ENCODE data around the gene KCNN3.

DNA sequence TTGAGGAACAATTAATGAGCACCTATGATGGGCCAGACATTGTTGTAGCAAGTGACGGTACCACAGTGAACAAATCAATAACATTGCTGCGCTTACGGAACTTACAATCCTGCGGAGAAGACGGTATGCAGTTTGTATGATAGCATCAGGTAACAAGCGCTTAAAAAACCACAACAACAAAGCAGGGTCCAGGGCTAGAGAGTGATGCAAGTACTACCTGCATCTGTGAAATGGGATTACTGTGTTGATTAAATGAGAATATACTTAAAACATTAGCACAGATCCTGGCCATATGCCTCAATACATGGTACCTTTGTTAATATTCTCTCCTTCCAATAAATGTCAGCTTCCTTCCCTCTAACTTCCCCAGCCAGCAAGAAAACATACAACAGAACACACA lies 151.5 kb downstream of the KCNN3 start:
- TF ChIP-seq, protein P1, sequence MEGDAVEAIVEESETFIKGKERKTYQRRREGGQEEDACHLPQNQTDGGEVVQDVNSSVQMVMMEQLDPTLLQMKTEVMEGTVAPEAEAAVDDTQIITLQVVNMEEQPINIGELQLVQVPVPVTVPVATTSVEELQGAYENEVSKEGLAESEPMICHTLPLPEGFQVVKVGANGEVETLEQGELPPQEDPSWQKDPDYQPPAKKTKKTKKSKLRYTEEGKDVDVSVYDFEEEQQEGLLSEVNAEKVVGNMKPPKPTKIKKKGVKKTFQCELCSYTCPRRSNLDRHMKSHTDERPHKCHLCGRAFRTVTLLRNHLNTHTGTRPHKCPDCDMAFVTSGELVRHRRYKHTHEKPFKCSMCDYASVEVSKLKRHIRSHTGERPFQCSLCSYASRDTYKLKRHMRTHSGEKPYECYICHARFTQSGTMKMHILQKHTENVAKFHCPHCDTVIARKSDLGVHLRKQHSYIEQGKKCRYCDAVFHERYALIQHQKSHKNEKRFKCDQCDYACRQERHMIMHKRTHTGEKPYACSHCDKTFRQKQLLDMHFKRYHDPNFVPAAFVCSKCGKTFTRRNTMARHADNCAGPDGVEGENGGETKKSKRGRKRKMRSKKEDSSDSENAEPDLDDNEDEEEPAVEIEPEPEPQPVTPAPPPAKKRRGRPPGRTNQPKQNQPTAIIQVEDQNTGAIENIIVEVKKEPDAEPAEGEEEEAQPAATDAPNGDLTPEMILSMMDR (IDR thresholded peaks at IDR 0.05): no peak
- no peak for TF ChIP-seq EZH2 (IDR thresholded peaks at IDR 0.05; ENCODE audit: borderline replicate concordance, insufficient read depth, low read depth, low read length, poor library complexity, severe bottlenecking)

Measured in B cell (primary cell).